Erythroblast (primary cell): ENCODE data around the gene NBPF6.
"Not testable (repeated sequence)": the region's sequence is repeated elsewhere in the genome, so short reads cannot be mapped to it uniquely, and the experiment has no call there.

Experiments
- GATA1 ChIP-seq: IDR thresholded peaks from 2 replicates; pipeline ENCODE4 v1.6.1; 2011; ENCODE audit warnings: low read depth, mild to moderate bottlenecking, control low read depth, low read length, moderate library complexity
- POLR2A ChIP-seq: IDR thresholded peaks from 2 replicates; pipeline ENCODE4 v1.6.1; 2011; ENCODE audit warnings: mild to moderate bottlenecking, low read length

- TF ChIP-seq POLR2A, GATA1: not testable (repeated sequence)
These were observed at the start of gene NBPF6 for GRCh38 chr1:108450043-108450442.
